MCF 10A (cell line): ENCODE results near the gene PAXX. TPM values are rescaled to one million over a fixed set of nuclear protein-coding genes. Genes with fewer than 3 reads are reported as not detected.

Experiments
- BruUV-seq: library from RNA; stranded (reverse); fragments of 400-500 nt; replicated peaks from 2 replicates; lab custom pipeline; 2021; lab: Mats Ljungman, UMichigan
- CTCF ChIA-PET: fragments of 300-600 bp; sonication (Branson Sonifier 250); formaldehyde crosslinking; extraction: SDS; loops from one replicate; lab custom pipeline; 2021; ENCODE audit warnings: antibody characterized with exemption, inconsistent platforms; lab: Yijun Ruan, JAX
- POLR2A ChIA-PET: fragments of 300-600, 350-650 bp; sonication (Branson Sonifier 250); formaldehyde crosslinking; extraction: SDS; loops from one replicate; lab custom pipeline; 2020; ENCODE audit warnings: antibody characterized with exemption, inconsistent platforms; lab: Yijun Ruan, JAX
- DNase-seq: peaks from one replicate; pipeline ENCODE4 v3.0.0-alpha.2; 2018; ENCODE audit not compliant: unreplicated experiment
- H3K27ac Mint-ChIP-seq: one replicate; pipeline ENCODE4 v1.8.0; 2022; ENCODE audit warnings: mild to moderate bottlenecking, low read depth, mixed read lengths; ENCODE audit not compliant: unreplicated experiment
- H3K27me3 Mint-ChIP-seq: one replicate; pipeline ENCODE4 v1.8.0; 2022; ENCODE audit warnings: mixed read lengths; ENCODE audit not compliant: insufficient read depth, unreplicated experiment
- H3K36me3 Mint-ChIP-seq: one replicate; pipeline ENCODE4 v1.8.0; 2022; ENCODE audit warnings: mild to moderate bottlenecking, moderate library complexity, mixed read lengths; ENCODE audit not compliant: insufficient read depth, unreplicated experiment
- H3K4me1 Mint-ChIP-seq: one replicate; pipeline ENCODE4 v1.8.0; 2022; ENCODE audit warnings: mixed read lengths; ENCODE audit not compliant: insufficient read depth, unreplicated experiment
- H3K4me3 Mint-ChIP-seq: one replicate; pipeline ENCODE4 v1.8.0; 2022; ENCODE audit warnings: mild to moderate bottlenecking, moderate library complexity, mixed read lengths; ENCODE audit not compliant: unreplicated experiment
- H3K9me3 Mint-ChIP-seq: one replicate; pipeline ENCODE4 v1.8.0; 2022; ENCODE audit warnings: mixed read lengths; ENCODE audit not compliant: unreplicated experiment
- CTCF ChIP-seq: fragments of 200-600 bp; IDR thresholded peaks from one replicate; pipeline ENCODE4 v1.8.0; 2022; ENCODE audit warnings: antibody characterized with exemption, mild to moderate bottlenecking; ENCODE audit not compliant: unreplicated experiment
- intact Hi-C: fragments of 100-400 bp; cut with micrococcal nuclease; formaldehyde crosslinking; loops from 2 replicates; pipeline ENCODE4 v1.14.1; 2022
- total RNA-seq: library from RNA; stranded (reverse); gene quantifications from 2 replicates; pipeline ENCODE4 v1.2.3, GENCODE V29; 2022

PAXX gene
- total RNA-seq, 1 experiment from 2014 or later, result 57.9 TPM

- H3K4me3 Mint-ChIP-seq, result peak overlapping the region; percentile 82
- CTCF ChIA-PET, result interaction anchor here (1.2 to 1.5 kb wide), 2 partner anchors 39 to 246 kb away, joined by 4 read pairs; no protein-coding TSS in a partner anchor
- POLR2A ChIA-PET, result interaction anchor here (0.7 kb wide), 1 partner anchor 168 kb away, joined by 3 read pairs; no protein-coding TSS in a partner anchor
- DNase-seq, result no peak
- H3K9me3 Mint-ChIP-seq, result no peaks in the 10 kb centered on the region
- peaks cover 12% of the 10 kb centered on the region for H3K36me3 Mint-ChIP-seq
- peak overlapping the region; percentile 81 for H3K27ac Mint-ChIP-seq
- no peaks in the 10 kb centered on the region for H3K27me3 Mint-ChIP-seq
- intact Hi-C loops, result no loop called here
- BruUV-seq, result no TSS peak
- no peak for TF ChIP-seq CTCF
- H3K4me1 Mint-ChIP-seq, result no peaks in the 10 kb centered on the region
Measured at GRCh38 chr9:136990242-136990911, 1.8 kb upstream of the PAXX start.

GRCh38 chr9:136992819-136993369 is 672 bp downstream of the PAXX start:
- Mint-ChIP-seq H3K9me3 (no peaks in the 10 kb centered on the region), H3K36me3 (peaks cover 12% of the 10 kb centered on the region), H3K4me1 (peaks cover 4% of the 10 kb centered on the region), H3K27ac (peak overlapping the region; percentile 81), H3K27me3 (no peaks in the 10 kb centered on the region), H3K4me3 (peak overlapping the region; percentile 82)
- CTCF ChIA-PET, result interaction anchor here (0.6 to 2.1 kb wide), 4 partner anchors 36 to 822 kb away, joined by 3 to 7 read pairs (median 4); no protein-coding TSS in a partner anchor
- DNase-seq, result no peak
- TSS peak; percentile 82 for BruUV-seq
- POLR2A ChIA-PET, result interaction anchor here (0.8 to 2.0 kb wide), 5 partner anchors 21 to 137 kb away, joined by 3 to 9 read pairs (median 5); no protein-coding TSS in a partner anchor
- TF ChIP-seq CTCF, result no peak
- intact Hi-C loops, result loop anchor here (1.0 kb wide), 1 partner anchor 45 kb away; no protein-coding TSS in a partner anchor

DNA sequence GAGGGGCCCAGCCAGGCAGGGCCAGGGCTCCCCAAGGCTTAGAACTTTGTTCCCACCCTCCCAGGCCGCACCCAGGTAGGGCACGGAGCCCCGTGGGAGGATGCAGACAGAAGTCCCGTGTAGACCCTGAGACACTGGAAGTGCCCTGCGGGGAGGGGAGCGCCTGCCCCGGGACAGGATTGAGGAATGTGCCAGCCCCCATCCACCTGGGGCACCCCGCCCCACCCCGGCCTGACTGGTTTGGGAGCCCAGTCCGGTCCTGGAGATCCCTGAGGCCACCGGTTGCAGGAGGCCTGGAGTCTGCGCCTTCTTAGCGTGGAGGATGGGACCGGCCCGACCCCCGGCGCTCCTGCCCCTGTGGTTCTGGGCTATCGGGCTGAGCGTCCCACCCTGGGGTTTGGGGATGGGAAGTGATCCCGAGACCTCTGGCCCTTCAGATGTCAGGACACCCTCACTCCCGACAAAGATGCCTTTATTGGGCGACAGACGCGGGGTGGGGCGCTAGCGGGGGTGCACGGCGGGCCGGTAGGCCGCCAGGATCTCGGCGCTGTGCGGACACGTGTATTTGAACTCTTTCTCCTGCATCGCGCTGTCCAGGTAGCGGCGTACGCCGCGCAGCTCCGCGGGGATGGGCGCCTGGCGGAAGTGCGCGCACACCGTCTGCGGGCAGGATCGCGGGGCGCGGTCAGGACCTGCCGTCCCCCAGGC is 2.1 kb downstream of the PAXX start:
- CTCF ChIA-PET, result no interaction called here
- Mint-ChIP-seq H3K27me3 (no peaks in the 10 kb centered on the region), H3K27ac (no peak overlapping the region), H3K9me3 (no peaks in the 10 kb centered on the region), H3K36me3 (peaks cover 12% of the 10 kb centered on the region), H3K4me3 (peak overlapping the region; percentile 82), H3K4me1 (peaks cover 4% of the 10 kb centered on the region)
- no TSS peak for BruUV-seq
- intact Hi-C loops, result no loop called here
- no peak for DNase-seq
- no peak for TF ChIP-seq CTCF
- POLR2A ChIA-PET, result interaction anchor here (0.7 kb wide), 1 partner anchor 45 kb away, joined by 3 read pairs; no protein-coding TSS in a partner anchor

GRCh38 chr9:136994888-136995230 is 2.6 kb downstream of the PAXX start:
- Mint-ChIP-seq H3K4me1 (peaks cover 4% of the 10 kb centered on the region), H3K27me3 (no peaks in the 10 kb centered on the region), H3K4me3 (no peak overlapping the region), H3K27ac (no peak overlapping the region), H3K9me3 (no peaks in the 10 kb centered on the region), H3K36me3 (peaks cover 12% of the 10 kb centered on the region)
- ChIA-PET CTCF (no interaction called here), POLR2A (no interaction called here)
- DNase-seq, result no peak
- BruUV-seq, result no TSS peak
- no peak for TF ChIP-seq CTCF
- intact Hi-C loops, result no loop called here
